HCT116 (cell line): Measurements from ENCODE around the gene NFATC1. TPM values are rescaled to one million over a fixed set of nuclear protein-coding genes. Genes with fewer than 3 reads are reported as not detected.

Experiments used
- ATAC-seq: fragments of 200-7000 bp; cut with Tn5 transposase; 2 replicates; pipeline ENCODE4 v1.9.1; 2020; ENCODE audit warnings: mild to moderate bottlenecking, moderate library complexity
- BruUV-seq: library from RNA; stranded (reverse); fragments of 400-500 nt; replicated peaks from 2 replicates; lab custom pipeline; 2021; lab: Mats Ljungman, UMichigan
- CTCF ChIA-PET: fragments of 300-600 bp; sonication (Branson Sonifier 250); formaldehyde crosslinking; loops from one replicate; lab custom pipeline; 2021; ENCODE audit warnings: antibody characterized with exemption; lab: Charles Lee
- POLR2A ChIA-PET: fragments of 300-600, 350-600 bp; sonication (Branson Sonifier 250); formaldehyde crosslinking; loops from one replicate; lab custom pipeline; 2021; ENCODE audit warnings: antibody characterized with exemption; lab: Charles Lee
- RAD21 ChIA-PET, 2 experiments: fragments of 300-600 bp; sonication (Branson Sonifier 250); formaldehyde crosslinking; loops; one replicate each; lab custom pipeline; 2023; ENCODE audit warnings: low total read pairs in 2 of 2; ENCODE audit not compliant: uncharacterized antibody in 2 of 2, unreplicated experiment in 2 of 2, low non-redundant PET in 1 of 2; lab: Charles Lee
- DNase-seq: peaks from one replicate; pipeline ENCODE4 v3.0.0-alpha.2; 2010; ENCODE audit warnings: low read depth, low spot score
- H2AFZ ChIP-seq: fragments of 200-600 bp; shearing (Covaris generic), sonication (generic); 2 replicates; pipeline ENCODE4 v1.6.1; 2017; ENCODE audit warnings: low read depth, mixed run types, mixed read lengths, antibody characterized with exemption, low read length; ENCODE audit not compliant: poor library complexity, severe bottlenecking
- H3K27ac ChIP-seq: 2 replicates; pipeline ENCODE4 v1.5.1; 2012; ENCODE audit warnings: low read depth, low read length
- H3K27me3 ChIP-seq: fragments of 200-600 bp; sonication (generic); 2 replicates; pipeline ENCODE4 v1.6.1; 2016; ENCODE audit warnings: mixed run types, low read length, mixed read lengths; ENCODE audit not compliant: insufficient read depth
- H3K36me3 ChIP-seq, 2 experiments: fragments of 200-500 bp in 1 of 2; fragments of 200-600 bp in 1 of 2; sonication (Bioruptor generic) in 1 of 2; sonication (generic) in 1 of 2; 2 replicates each; pipeline versions ENCODE4 v1.5.1 to v1.6.1; 2014 to 2016; ENCODE audit warnings: low read length in 2 of 2, inconsistent platforms in 1 of 2, mixed read lengths in 1 of 2, mixed run types in 1 of 2; ENCODE audit not compliant: insufficient read depth in 2 of 2, control insufficient read depth in 1 of 2
- H3K4me1 ChIP-seq, 2 experiments: fragments of 200-600 bp in 1 of 2; sonication (generic) in 1 of 2; 2 replicates each; pipeline versions ENCODE4 v1.5.1 to v1.6.1; 2012 to 2017; ENCODE audit warnings: low read length in 2 of 2, inconsistent platforms in 1 of 2, mild to moderate bottlenecking in 1 of 2, mixed read lengths in 1 of 2, mixed run types in 1 of 2, moderate library complexity in 1 of 2; ENCODE audit not compliant: insufficient read depth in 2 of 2, control insufficient read depth in 1 of 2
- H3K4me2 ChIP-seq: fragments of 200-600 bp; sonication (generic); 2 replicates; pipeline ENCODE4 v1.6.1; 2017; ENCODE audit warnings: mixed run types, low read length, mixed read lengths
- H3K4me3 ChIP-seq, 2 experiments: fragments of 200-600 bp in 1 of 2; sonication (generic) in 1 of 2; replicated peaks in 1 of 2; 2 replicates each; pipeline ENCODE4 v1.5.1; 2011 to 2016; ENCODE audit warnings: low read length in 2 of 2, control low read depth in 1 of 2, low read depth in 1 of 2, mild to moderate bottlenecking in 1 of 2, mixed read lengths in 1 of 2, mixed run types in 1 of 2
- H3K79me2 ChIP-seq: fragments of 200-600 bp; sonication (generic); 2 replicates; pipeline ENCODE4 v1.6.1; 2017; ENCODE audit warnings: mild to moderate bottlenecking, mixed run types, low read length, moderate library complexity, mixed read lengths; ENCODE audit not compliant: insufficient read depth
- H3K9ac ChIP-seq: fragments of 200-600 bp; sonication (generic); 2 replicates; pipeline ENCODE4 v1.6.1; 2016; ENCODE audit warnings: low read length, mixed read lengths
- H3K9me2 ChIP-seq: fragments of 200-600 bp; sonication (generic), shearing (Covaris generic); 2 replicates; pipeline ENCODE4 v1.6.1; 2017; ENCODE audit warnings: mixed run types, mild to moderate bottlenecking, moderate library complexity; ENCODE audit not compliant: insufficient read depth
- H3K9me3 ChIP-seq, 2 experiments: fragments of 200-500 bp in 1 of 2; fragments of 200-600 bp in 1 of 2; sonication (Bioruptor generic) in 1 of 2; sonication (generic) in 1 of 2; 2 replicates each; pipeline ENCODE4 v1.6.1; 2014 to 2017; ENCODE audit warnings: low read length in 2 of 2, mixed read lengths in 2 of 2, inconsistent platforms in 1 of 2, low read depth in 1 of 2, mild to moderate bottlenecking in 1 of 2, mixed run types in 1 of 2, moderate library complexity in 1 of 2; ENCODE audit not compliant: control insufficient read depth in 1 of 2, insufficient read depth in 1 of 2
- H4K20me1 ChIP-seq: fragments of 200-600 bp; sonication (generic), shearing (Covaris generic); 2 replicates; pipeline ENCODE4 v1.6.1; 2017; ENCODE audit warnings: mixed run types, mild to moderate bottlenecking, moderate library complexity; ENCODE audit not compliant: insufficient read depth
- ATF3 ChIP-seq: IDR thresholded peaks from 2 replicates; pipeline ENCODE4 v1.6.1; 2012
- CBX3 ChIP-seq: IDR thresholded peaks from 2 replicates; pipeline ENCODE4 v1.6.1; 2012; ENCODE audit warnings: low read depth
- CEBPB ChIP-seq: IDR thresholded peaks from 2 replicates; pipeline ENCODE4 v1.6.1; 2012; ENCODE audit warnings: low read depth
- CTCF ChIP-seq, 3 experiments: fragments of 200-600 bp in 1 of 3; sonication (generic) in 1 of 3; IDR thresholded peaks in 2 of 3; conservative IDR thresholded peaks in 1 of 3; 2 replicates each; pipeline ENCODE4 v1.5.1; 2012 to 2017; ENCODE audit warnings: low read depth in 2 of 3, low read length in 2 of 3, antibody characterized with exemption in 1 of 3, borderline replicate concordance in 1 of 3, control low read depth in 1 of 3, mild to moderate bottlenecking in 1 of 3, mixed read lengths in 1 of 3, mixed run types in 1 of 3, moderate library complexity in 1 of 3; ENCODE audit not compliant: insufficient read depth in 1 of 3
- EGR1 ChIP-seq: IDR thresholded peaks from 2 replicates; pipeline ENCODE4 v1.6.1; 2012; ENCODE audit warnings: low read depth
- ELF1 ChIP-seq: IDR thresholded peaks from 2 replicates; pipeline ENCODE4 v1.6.1; 2012; ENCODE audit warnings: low read depth, borderline replicate concordance
- EZH2 ChIP-seq: fragments of 200-600 bp; sonication (generic); IDR thresholded peaks from 2 replicates; pipeline ENCODE4 v1.6.1; 2017; ENCODE audit warnings: antibody characterized with exemption, mixed run types
- EZH2phosphoT487 ChIP-seq: fragments of 200-600 bp; IDR thresholded peaks from 2 replicates; pipeline ENCODE4 v1.6.1; 2018; ENCODE audit warnings: antibody characterized with exemption, borderline replicate concordance
- JUND ChIP-seq: IDR thresholded peaks from 2 replicates; pipeline ENCODE4 v1.6.1; 2012
- MAX ChIP-seq: IDR thresholded peaks from 2 replicates; pipeline ENCODE4 v1.6.1; 2012
- POLR2A ChIP-seq: IDR thresholded peaks from 2 replicates; pipeline ENCODE4 v1.7.0; 2011; ENCODE audit warnings: borderline replicate concordance; ENCODE audit not compliant: insufficient read depth, insufficient read length; ENCODE audit errors: extremely low read depth
- RAD21 ChIP-seq: IDR thresholded peaks from 2 replicates; pipeline ENCODE4 v1.6.1; 2012; ENCODE audit warnings: low read depth, mild to moderate bottlenecking
- SIN3A ChIP-seq: IDR thresholded peaks from 2 replicates; pipeline ENCODE4 v1.6.1; 2012; ENCODE audit warnings: low read depth
- SRF ChIP-seq: IDR thresholded peaks from 2 replicates; pipeline ENCODE4 v1.6.1; 2012; ENCODE audit warnings: low read depth
- YY1 ChIP-seq: IDR thresholded peaks from 2 replicates; pipeline ENCODE4 v1.6.1; 2011; ENCODE audit warnings: low read length, low read depth, moderate library complexity, mild to moderate bottlenecking; ENCODE audit not compliant: insufficient replicate concordance; ENCODE audit errors: extremely low read depth
- ZBTB33 ChIP-seq: IDR thresholded peaks from 2 replicates; pipeline ENCODE4 v1.6.1; 2011; ENCODE audit warnings: mild to moderate bottlenecking, low read length, moderate library complexity; ENCODE audit not compliant: insufficient replicate concordance; ENCODE audit errors: extremely low read depth
- ZNF274 ChIP-seq: fragments of 200-500 bp; sonication (Bioruptor generic); IDR thresholded peaks from 2 replicates; pipeline ENCODE4 v1.6.1; 2014; ENCODE audit warnings: mild to moderate bottlenecking, low read depth, low read length, inconsistent platforms
- intact Hi-C: fragments of 100-400 bp; cut with micrococcal nuclease; formaldehyde crosslinking; loops from 2 replicates; pipeline ENCODE4 v1.10.0; 2022
- total RNA-seq: library from RNA; stranded (reverse); gene quantifications from one replicate; pipeline ENCODE4 v1.2.1, GENCODE V29; 2021; ENCODE audit not compliant: unreplicated experiment

NFATC1 gene
- total RNA-seq, 1 experiment from 2014 or later: 20.8 TPM

GRCh38 chr18:79509536-79509930 lies 113.8 kb downstream of the NFATC1 start:
- no peak overlapping the region for H3K4me3 ChIP-seq
- ATAC-seq (no peak), DNase-seq (no peak)
- ChIA-PET CTCF (no interaction called here), RAD21 (no interaction called here), POLR2A (no interaction called here)
- H3K4me2 ChIP-seq: no peak overlapping the region
- no peaks in the 10 kb centered on the region for H4K20me1 ChIP-seq
- no peak overlapping the region for H3K9ac ChIP-seq
- H3K36me3 ChIP-seq: no peaks in the 10 kb centered on the region
- no peaks in the 10 kb centered on the region for H3K27me3 ChIP-seq
- H3K27ac ChIP-seq: no peak overlapping the region
- H2AFZ ChIP-seq: no peak overlapping the region
- no peaks in the 10 kb centered on the region for H3K9me3 ChIP-seq
- intact Hi-C loops: no loop called here
- H3K9me2 ChIP-seq: no peaks in the 10 kb centered on the region
- no peaks in the 10 kb centered on the region for H3K4me1 ChIP-seq
- no TSS peak for BruUV-seq
- no peaks in the 10 kb centered on the region for H3K79me2 ChIP-seq
- no peak for TF ChIP-seq EZH2
- no peak for TF ChIP-seq SIN3A
- no peak for TF ChIP-seq CBX3
- TF ChIP-seq CEBPB: no peak
- TF ChIP-seq RAD21: no peak
- TF ChIP-seq MAX: no peak
- TF ChIP-seq YY1: no peak
- TF ChIP-seq ELF1: no peak
- no peak for TF ChIP-seq EGR1
- TF ChIP-seq CTCF (IDR thresholded peaks at IDR 0.05 in 2 of 3, conservative IDR thresholded peaks at IDR 0.05 in 1 of 3; ENCODE audit: borderline replicate concordance in 1 of 3, insufficient read depth in 1 of 3, low read depth in 2 of 3, low read length in 2 of 3): no peak
- TF ChIP-seq POLR2A: no peak
- no peak for TF ChIP-seq EZH2phosphoT487
- no peak for TF ChIP-seq ATF3
- TF ChIP-seq ZNF274: no peak
- no peak for TF ChIP-seq JUND
- TF ChIP-seq SRF: no peak
- TF ChIP-seq ZBTB33: no peak
